SK-N-SH (cell line): ENCODE data around the gene MAN1A1. TPM values are rescaled to one million over a fixed set of nuclear protein-coding genes. Genes with fewer than 3 reads are reported as not detected.

Experiments used
- CTCF ChIA-PET: fragments of 300-600, 350-600 bp; formaldehyde crosslinking; extraction: SDS; loops from one replicate; lab custom pipeline; 2021; lab: Yijun Ruan, JAX
- POLR2A ChIA-PET: fragments of 350-600 bp; sonication (Branson Sonifier 250); formaldehyde crosslinking; extraction: SDS; loops from one replicate; lab custom pipeline; 2020; ENCODE audit warnings: antibody characterized with exemption, inconsistent platforms; lab: Yijun Ruan, JAX
- DNase-seq: peaks from one replicate; pipeline ENCODE4 v3.0.0; 2012
- H2AFZ ChIP-seq: fragments of 200-600 bp; sonication (generic); 2 replicates; pipeline ENCODE4 v1.8.1; 2016; ENCODE audit warnings: antibody characterized with exemption, mild to moderate bottlenecking, low read depth
- H3F3A ChIP-seq: fragments of 200-600 bp; sonication (generic); replicated peaks from 2 replicates; pipeline ENCODE3; 2016; ENCODE audit warnings: antibody characterized with exemption, mild to moderate bottlenecking; ENCODE audit not compliant: insufficient read depth
- H3K27ac ChIP-seq, 2 experiments: fragments of 200-500 bp in 1 of 2; fragments of 200-600 bp in 1 of 2; sonication (Bioruptor generic) in 1 of 2; sonication (generic), shearing (Covaris generic) in 1 of 2; 2 replicates each; pipeline versions ENCODE4 v1.5.1 to v1.6.1; 2014 to 2016; ENCODE audit warnings: low read depth in 2 of 2, inconsistent platforms in 1 of 2, low read length in 1 of 2, mild to moderate bottlenecking in 1 of 2, mixed read lengths in 1 of 2
- H3K27me3 ChIP-seq: fragments of 200-600 bp; sonication (generic), shearing (Covaris generic); 2 replicates; pipeline ENCODE4 v1.6.1; 2016; ENCODE audit warnings: mixed run types; ENCODE audit not compliant: insufficient read depth
- H3K36me3 ChIP-seq, 2 experiments: fragments of 200-500 bp in 1 of 2; fragments of 200-600 bp in 1 of 2; sonication (Bioruptor generic) in 1 of 2; sonication (generic) in 1 of 2; replicated peaks in 1 of 2; 2 replicates each; pipeline versions ENCODE3 to v1.5.1; 2014 to 2016; ENCODE audit warnings: low read length in 1 of 2, mild to moderate bottlenecking in 1 of 2; ENCODE audit not compliant: insufficient read depth in 2 of 2, control insufficient read depth in 1 of 2
- H3K4me1 ChIP-seq, 2 experiments: fragments of 200-500 bp in 1 of 2; fragments of 200-600 bp in 1 of 2; sonication (Bioruptor generic) in 1 of 2; sonication (generic), shearing (Covaris generic) in 1 of 2; 2 replicates each; pipeline versions ENCODE4 v1.5.1 to v1.6.1; 2014 to 2016; ENCODE audit warnings: low read depth in 1 of 2, low read length in 1 of 2, mixed run types in 1 of 2; ENCODE audit not compliant: insufficient read depth in 2 of 2, control insufficient read depth in 1 of 2
- H3K4me2 ChIP-seq: fragments of 200-600 bp; sonication (generic), shearing (Covaris generic); 2 replicates; pipeline ENCODE4 v1.6.1; 2017; ENCODE audit warnings: mixed run types
- H3K4me3 ChIP-seq, 2 experiments: fragments of 200-500 bp in 1 of 2; fragments of 200-600 bp in 1 of 2; sonication (Bioruptor generic) in 1 of 2; sonication (generic), shearing (Covaris generic) in 1 of 2; 2 replicates each; pipeline versions ENCODE4 v1.5.1 to v1.8.1; 2014 to 2016; ENCODE audit warnings: low read depth in 2 of 2, inconsistent platforms in 1 of 2, low read length in 1 of 2, mild to moderate bottlenecking in 1 of 2, mixed read lengths in 1 of 2, moderate library complexity in 1 of 2
- H3K79me2 ChIP-seq: fragments of 200-600 bp; sonication (generic); 2 replicates; pipeline ENCODE4 v1.8.1; 2017; ENCODE audit warnings: mild to moderate bottlenecking; ENCODE audit not compliant: insufficient read depth
- H3K9ac ChIP-seq: fragments of 200-600 bp; sonication (generic); 2 replicates; pipeline ENCODE4 v1.6.1; 2017; ENCODE audit warnings: mixed run types
- H3K9me2 ChIP-seq: fragments of 200-600 bp; sonication (generic); 2 replicates; pipeline ENCODE4 v1.6.1; 2017; ENCODE audit warnings: mixed run types
- H3K9me3 ChIP-seq: fragments of 200-600 bp; sonication (generic); 2 replicates; pipeline ENCODE4 v1.6.1; 2017; ENCODE audit warnings: mixed run types, mild to moderate bottlenecking, moderate library complexity
- H4K20me1 ChIP-seq: fragments of 200-600 bp; sonication (generic); 2 replicates; pipeline ENCODE4 v1.6.1; 2017; ENCODE audit warnings: mild to moderate bottlenecking, mixed run types; ENCODE audit not compliant: insufficient read depth
- CHD2 ChIP-seq: fragments of 150-350 bp; IDR thresholded peaks from 2 replicates; pipeline ENCODE4 v1.6.1; 2018; ENCODE audit warnings: low read length; ENCODE audit not compliant: partially characterized antibody
- ELF1 ChIP-seq: IDR thresholded peaks from 2 replicates; pipeline ENCODE4 v1.4.0; 2012
- EP300 ChIP-seq, 2 experiments: IDR thresholded peaks; 2 replicates each; pipeline versions ENCODE4 v1.4.0 to v1.6.1; 2012; ENCODE audit warnings: borderline replicate concordance in 1 of 2, low read depth in 1 of 2, low read length in 1 of 2
- FOXM1 ChIP-seq: IDR thresholded peaks from 2 replicates; pipeline ENCODE4 v1.4.0; 2012; ENCODE audit warnings: low read depth, mild to moderate bottlenecking
- GABPA ChIP-seq: IDR thresholded peaks from 2 replicates; pipeline ENCODE4 v1.4.0; 2012; ENCODE audit warnings: low read depth, mild to moderate bottlenecking
- GATA2 ChIP-seq: sonication (generic); formaldehyde crosslinking; IDR thresholded peaks from 2 replicates; pipeline ENCODE4 v1.5.0; 2020; ENCODE audit warnings: mild to moderate bottlenecking, missing genetic modification reagents
- JUND ChIP-seq: IDR thresholded peaks from 2 replicates; pipeline ENCODE4 v1.4.0; 2012
- MEF2A ChIP-seq: IDR thresholded peaks from 2 replicates; pipeline ENCODE4 v1.4.0; 2012; ENCODE audit warnings: low read depth, borderline replicate concordance
- NFIC ChIP-seq: IDR thresholded peaks from 2 replicates; pipeline ENCODE4 v1.4.0; 2012; ENCODE audit warnings: borderline replicate concordance
- POLR2AphosphoS5 ChIP-seq: IDR thresholded peaks from 2 replicates; pipeline ENCODE4 v1.6.1; 2012; ENCODE audit warnings: low read depth, low read length
- RAD21 ChIP-seq: IDR thresholded peaks from 2 replicates; pipeline ENCODE4 v1.6.1; 2012; ENCODE audit warnings: mild to moderate bottlenecking, low read length
- RCOR1 ChIP-seq: fragments of 150-350 bp; IDR thresholded peaks from 2 replicates; pipeline ENCODE4 v1.6.1; 2017; ENCODE audit warnings: antibody characterized with exemption, low read length
- RFX5 ChIP-seq: IDR thresholded peaks from 2 replicates; pipeline ENCODE4 v1.6.1; 2012; ENCODE audit warnings: mild to moderate bottlenecking, improper control_type of control experiment, low read length
- RXRA ChIP-seq: IDR thresholded peaks from 2 replicates; pipeline ENCODE4 v1.4.0; 2012; ENCODE audit warnings: low read depth, mild to moderate bottlenecking, borderline replicate concordance
- SIN3A ChIP-seq: IDR thresholded peaks from 2 replicates; pipeline ENCODE4 v1.6.1; 2012; ENCODE audit warnings: low read depth, mild to moderate bottlenecking, low read length, moderate library complexity, borderline replicate concordance
- TCF12 ChIP-seq: IDR thresholded peaks from 2 replicates; pipeline ENCODE4 v1.4.0; 2012
- TEAD4 ChIP-seq: IDR thresholded peaks from 2 replicates; pipeline ENCODE4 v1.4.0; 2012; ENCODE audit warnings: mild to moderate bottlenecking, borderline replicate concordance; ENCODE audit not compliant: insufficient read depth
- YY1 ChIP-seq: IDR thresholded peaks from 2 replicates; pipeline ENCODE4 v1.4.0; 2012; ENCODE audit warnings: low read depth, mild to moderate bottlenecking
- polyA plus RNA-seq, 3 experiments: library from polyadenylated mRNA; depleted of rRNA; stranded (reverse); fragments of >200 nt; gene quantifications; 2 replicates each; pipeline ENCODE4 v1.2.3, GENCODE V29; 2012
- TF ChIP-seq, protein P1 (sequence below): IDR thresholded peaks from 2 replicates; pipeline ENCODE4; 2012
- TF ChIP-seq, protein P2 (sequence below): IDR thresholded peaks from 2 replicates; pipeline ENCODE4 v1.4.0; 2012; ENCODE audit warnings: low read depth, borderline replicate concordance
- TF ChIP-seq, protein P3 (sequence below): IDR thresholded peaks from 2 replicates; pipeline ENCODE4 v1.6.1; 2012; ENCODE audit warnings: mild to moderate bottlenecking, low read depth, low read length, moderate library complexity

The MAN1A1 gene
- polyA plus RNA-seq, 1 of the 3 experiments (the other 2 are of a cell fraction): 28.0 TPM

DNA sequence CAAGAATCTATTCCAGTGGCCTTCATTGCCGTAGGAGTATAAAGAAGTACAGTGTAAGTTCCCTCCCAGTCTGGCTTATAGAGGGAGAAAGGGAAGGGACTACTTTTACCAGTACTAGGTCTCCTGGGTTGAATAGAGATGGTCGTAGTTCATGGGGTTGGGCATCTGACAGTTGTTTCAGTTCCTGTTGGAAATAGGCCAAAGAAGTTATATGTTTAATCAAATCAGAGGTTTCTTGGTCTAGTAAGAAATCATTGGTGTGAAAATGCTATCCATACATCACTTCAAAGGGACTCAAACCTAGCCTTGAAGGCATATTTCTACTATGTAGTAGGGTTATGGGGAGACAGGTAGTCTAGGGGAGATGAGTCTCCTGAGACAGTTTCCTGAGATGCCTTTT lies 45.6 kb upstream of the MAN1A1 start (continued):
- TF ChIP-seq SIN3A: no peak
- no peak for TF ChIP-seq GABPA
- TF ChIP-seq ELF1: no peak
- TF ChIP-seq, protein P1, sequence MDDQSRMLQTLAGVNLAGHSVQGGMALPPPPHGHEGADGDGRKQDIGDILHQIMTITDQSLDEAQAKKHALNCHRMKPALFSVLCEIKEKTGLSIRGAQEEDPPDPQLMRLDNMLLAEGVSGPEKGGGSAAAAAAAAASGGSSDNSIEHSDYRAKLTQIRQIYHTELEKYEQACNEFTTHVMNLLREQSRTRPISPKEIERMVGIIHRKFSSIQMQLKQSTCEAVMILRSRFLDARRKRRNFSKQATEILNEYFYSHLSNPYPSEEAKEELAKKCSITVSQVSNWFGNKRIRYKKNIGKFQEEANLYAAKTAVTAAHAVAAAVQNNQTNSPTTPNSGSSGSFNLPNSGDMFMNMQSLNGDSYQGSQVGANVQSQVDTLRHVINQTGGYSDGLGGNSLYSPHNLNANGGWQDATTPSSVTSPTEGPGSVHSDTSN: no peak
- TF ChIP-seq EP300 (IDR thresholded peaks at IDR 0.05; ENCODE audit: borderline replicate concordance in 1 of 2, low read depth in 1 of 2, low read length in 1 of 2): no peak

DNA sequence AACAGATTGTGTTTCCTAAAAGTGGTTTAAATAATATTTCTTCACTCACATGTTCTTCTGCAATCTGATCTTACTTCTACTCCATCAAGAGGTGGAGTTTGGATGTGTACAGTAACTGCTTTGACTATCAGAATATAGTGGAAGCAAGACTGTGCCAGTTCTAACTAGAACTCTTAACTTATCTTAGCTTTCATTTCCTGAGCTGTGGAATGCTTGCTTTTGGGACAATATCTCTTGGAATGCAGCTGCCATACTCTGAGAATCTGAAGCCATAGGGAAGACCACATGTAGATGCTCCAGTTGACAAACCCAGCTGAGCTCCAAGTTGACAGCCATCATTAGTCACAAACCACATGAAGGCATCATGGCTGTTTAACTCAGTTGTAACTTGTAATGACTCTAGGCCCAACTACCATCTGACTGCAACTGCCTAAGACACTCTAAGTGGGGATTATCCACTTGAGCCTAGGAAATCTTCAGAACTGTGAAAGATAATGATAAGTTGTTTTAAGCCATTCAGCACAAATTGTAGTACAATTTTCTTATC lies 40.8 kb upstream of the MAN1A1 start:
- TF ChIP-seq MEF2A (no peak), JUND (no peak), RCOR1 (no peak), CHD2 (no peak), RAD21 (no peak), RFX5 (no peak), EP300 (IDR thresholded peaks at IDR 0.05; ENCODE audit: borderline replicate concordance in 1 of 2, low read depth in 1 of 2, low read length in 1 of 2) (no peak), YY1 (no peak), GATA2 (no peak), FOXM1 (no peak), TCF12 (no peak), NFIC (no peak), TEAD4 (no peak), RXRA (no peak), ELF1 (no peak), POLR2AphosphoS5 (no peak)
- TF ChIP-seq, protein P2, sequence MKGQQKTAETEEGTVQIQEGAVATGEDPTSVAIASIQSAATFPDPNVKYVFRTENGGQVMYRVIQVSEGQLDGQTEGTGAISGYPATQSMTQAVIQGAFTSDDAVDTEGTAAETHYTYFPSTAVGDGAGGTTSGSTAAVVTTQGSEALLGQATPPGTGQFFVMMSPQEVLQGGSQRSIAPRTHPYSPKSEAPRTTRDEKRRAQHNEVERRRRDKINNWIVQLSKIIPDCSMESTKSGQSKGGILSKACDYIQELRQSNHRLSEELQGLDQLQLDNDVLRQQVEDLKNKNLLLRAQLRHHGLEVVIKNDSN: no peak
- TF ChIP-seq, protein P3, sequence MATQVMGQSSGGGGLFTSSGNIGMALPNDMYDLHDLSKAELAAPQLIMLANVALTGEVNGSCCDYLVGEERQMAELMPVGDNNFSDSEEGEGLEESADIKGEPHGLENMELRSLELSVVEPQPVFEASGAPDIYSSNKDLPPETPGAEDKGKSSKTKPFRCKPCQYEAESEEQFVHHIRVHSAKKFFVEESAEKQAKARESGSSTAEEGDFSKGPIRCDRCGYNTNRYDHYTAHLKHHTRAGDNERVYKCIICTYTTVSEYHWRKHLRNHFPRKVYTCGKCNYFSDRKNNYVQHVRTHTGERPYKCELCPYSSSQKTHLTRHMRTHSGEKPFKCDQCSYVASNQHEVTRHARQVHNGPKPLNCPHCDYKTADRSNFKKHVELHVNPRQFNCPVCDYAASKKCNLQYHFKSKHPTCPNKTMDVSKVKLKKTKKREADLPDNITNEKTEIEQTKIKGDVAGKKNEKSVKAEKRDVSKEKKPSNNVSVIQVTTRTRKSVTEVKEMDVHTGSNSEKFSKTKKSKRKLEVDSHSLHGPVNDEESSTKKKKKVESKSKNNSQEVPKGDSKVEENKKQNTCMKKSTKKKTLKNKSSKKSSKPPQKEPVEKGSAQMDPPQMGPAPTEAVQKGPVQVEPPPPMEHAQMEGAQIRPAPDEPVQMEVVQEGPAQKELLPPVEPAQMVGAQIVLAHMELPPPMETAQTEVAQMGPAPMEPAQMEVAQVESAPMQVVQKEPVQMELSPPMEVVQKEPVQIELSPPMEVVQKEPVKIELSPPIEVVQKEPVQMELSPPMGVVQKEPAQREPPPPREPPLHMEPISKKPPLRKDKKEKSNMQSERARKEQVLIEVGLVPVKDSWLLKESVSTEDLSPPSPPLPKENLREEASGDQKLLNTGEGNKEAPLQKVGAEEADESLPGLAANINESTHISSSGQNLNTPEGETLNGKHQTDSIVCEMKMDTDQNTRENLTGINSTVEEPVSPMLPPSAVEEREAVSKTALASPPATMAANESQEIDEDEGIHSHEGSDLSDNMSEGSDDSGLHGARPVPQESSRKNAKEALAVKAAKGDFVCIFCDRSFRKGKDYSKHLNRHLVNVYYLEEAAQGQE: no peak
- TF ChIP-seq, protein P1: no peak
- POLR2A ChIA-PET: no interaction called here

More for the DNA sequence above, 40.8 kb upstream of the MAN1A1 start:
- no peak for DNase-seq
- Histone ChIP-seq H4K20me1 (no peaks in the 10 kb centered on the region), H3K36me3 (no peaks in the 10 kb centered on the region), H3K27ac (no peak overlapping the region), H3K9me2 (no peaks in the 10 kb centered on the region), H3K9me3 (0 out of 2 replicates have a peak, but pooled peaks cover 4% of the 10 kb centered on the region), H2AFZ (no peak overlapping the region), H3K27me3 (no peaks in the 10 kb centered on the region), H3F3A (peaks cover 2% of the 10 kb centered on the region), H3K4me3 (no peak overlapping the region), H3K4me1 (no peaks in the 10 kb centered on the region), H3K9ac (no peak overlapping the region), H3K79me2 (no peaks in the 10 kb centered on the region), H3K4me2 (no peak overlapping the region)
- CTCF ChIA-PET: no interaction called here
